AG04450 (cell line): ENCODE results near the gene PACS2. TPM values are rescaled to one million over a fixed set of nuclear protein-coding genes. Genes with fewer than 3 reads are reported as not detected.

Source experiments
- CTCF ChIA-PET: fragments of 300-600, 350-600 bp; formaldehyde crosslinking; extraction: SDS; loops from one replicate; lab custom pipeline; 2022; ENCODE audit warnings: antibody characterized with exemption, inconsistent platforms; lab: Charles Lee
- POLR2A ChIA-PET: fragments of 350-600 bp; formaldehyde crosslinking; extraction: SDS; loops from one replicate; lab custom pipeline; 2021; ENCODE audit warnings: antibody characterized with exemption, inconsistent platforms; lab: Yijun Ruan, JAX
- DNase-seq: peaks from one replicate; pipeline ENCODE4 v3.0.0-alpha.2; 2011; ENCODE audit warnings: low read depth, low spot score
- H3K27ac ChIP-seq: one replicate; pipeline ENCODE4 v1.5.1; 2012; ENCODE audit warnings: low read depth, low read length, control low read depth
- H3K27me3 ChIP-seq: one replicate; pipeline ENCODE4 v1.6.0; 2012; ENCODE audit warnings: low read length; ENCODE audit not compliant: control insufficient read depth, insufficient read depth
- H3K4me3 ChIP-seq: 2 replicates; pipeline ENCODE4 v1.5.1; 2011; ENCODE audit warnings: mild to moderate bottlenecking, low read depth, low read length, control low read depth
- H3K9me3 ChIP-seq: 2 replicates; pipeline ENCODE4 v1.5.1; 2012; ENCODE audit warnings: low read length; ENCODE audit not compliant: control insufficient read depth, insufficient read depth
- CTCF ChIP-seq: IDR thresholded peaks from 2 replicates; pipeline ENCODE4 v1.5.1; 2011; ENCODE audit warnings: low read depth, low read length, control low read depth, inconsistent platforms
- polyA plus RNA-seq: library from polyadenylated mRNA; depleted of rRNA; stranded (reverse); fragments of >200 nt; gene quantifications from 2 replicates; pipeline ENCODE4 v1.2.3, GENCODE V29; 2011

PACS2 gene
- polyA plus RNA-seq, 1 experiment = 13.0 TPM

- Histone ChIP-seq H3K27ac (no peak overlapping the region), H3K27me3 (no peaks in the 10 kb centered on the region), H3K4me3 (no peak overlapping the region), H3K9me3 (peaks cover 12% of the 10 kb centered on the region)
- TF ChIP-seq CTCF = no peak
- DNase-seq = no peak
- POLR2A ChIA-PET = no interaction called here
- CTCF ChIA-PET = interaction anchor here (0.7 kb wide), 1 partner anchor 53 kb away, joined by 7 read pairs; no protein-coding TSS in a partner anchor
Observed at GRCh38 chr14:105427412-105427811, 112.9 kb downstream of the PACS2 start.

- Histone ChIP-seq H3K27me3 (no peaks in the 10 kb centered on the region), H3K9me3 (peaks cover 12% of the 10 kb centered on the region), H3K4me3 (no peak overlapping the region), H3K27ac (no peak overlapping the region)
- ChIA-PET POLR2A (no interaction called here), CTCF (interaction anchor here (0.7 kb wide), 1 partner anchor 53 kb away, joined by 7 read pairs; no protein-coding TSS in a partner anchor)
- no peak for DNase-seq
- no peak for TF ChIP-seq CTCF
Observed at GRCh38 chr14:105427936-105428485, 113.5 kb downstream of the PACS2 start.

GRCh38 chr14:105430042-105430441 is 115.5 kb downstream of the PACS2 start:
- H3K9me3 ChIP-seq = peaks cover 12% of the 10 kb centered on the region
- no peak overlapping the region for H3K4me3 ChIP-seq
- CTCF ChIA-PET = interaction anchor here (0.6 to 1.3 kb wide), 3 partner anchors 17 to 51 kb away, joined by 3 read pairs; no protein-coding TSS in a partner anchor
- TF ChIP-seq CTCF = no peak
- no peak overlapping the region for H3K27ac ChIP-seq
- DNase-seq = no peak
- POLR2A ChIA-PET = interaction anchor here (0.6 kb wide), 1 partner anchor 89 kb away, joined by 4 read pairs; no protein-coding TSS in a partner anchor
- H3K27me3 ChIP-seq = no peaks in the 10 kb centered on the region

- Histone ChIP-seq H3K27ac (no peak overlapping the region), H3K27me3 (no peaks in the 10 kb centered on the region), H3K4me3 (no peak overlapping the region), H3K9me3 (peaks cover 12% of the 10 kb centered on the region)
- ChIA-PET POLR2A (interaction anchor here (0.6 kb wide), 1 partner anchor 89 kb away, joined by 4 read pairs; no protein-coding TSS in a partner anchor), CTCF (interaction anchor here (0.7 to 1.3 kb wide), 2 partner anchors 50 to 51 kb away, joined by 3 read pairs; no protein-coding TSS in a partner anchor)
- no peak for DNase-seq
- no peak for TF ChIP-seq CTCF
Observed at GRCh38 chr14:105430565-105430964, 116.0 kb downstream of the PACS2 start.

GRCh38 chr14:105431256-105431655 is 116.7 kb downstream of the PACS2 start:
- CTCF ChIA-PET = interaction anchor here (1.3 kb wide), 1 partner anchor 49 kb away, joined by 3 read pairs; no protein-coding TSS in a partner anchor
- TF ChIP-seq CTCF = no peak
- no peak for DNase-seq
- Histone ChIP-seq H3K27ac (no peak overlapping the region), H3K27me3 (no peaks in the 10 kb centered on the region), H3K9me3 (peaks cover 11% of the 10 kb centered on the region), H3K4me3 (no peak overlapping the region)
- POLR2A ChIA-PET = no interaction called here
